Esophagus muscularis mucosa (tissue), 3 donors: ENCODE data around the gene AIP.

Source experiments
- CTCF ChIP-seq, 3 experiments: fragments of 200-600 bp in 2 of 3; fragments of 450-650 bp in 1 of 3; sonication (generic) in 2 of 3; IDR thresholded peaks; one replicate each; pipeline ENCODE4 v1.5.1; 2017 to 2019; ENCODE audit warnings: antibody characterized with exemption in 3 of 3, mild to moderate bottlenecking in 2 of 3, moderate library complexity in 1 of 3
- POLR2A ChIP-seq: fragments of 450-650 bp; IDR thresholded peaks from one replicate; pipeline ENCODE4 v1.6.1; 2017; ENCODE audit warnings: antibody characterized with exemption, moderate library complexity, mild to moderate bottlenecking, low read depth
- POLR2AphosphoS5 ChIP-seq, 2 donors: sonication (generic); formaldehyde crosslinking; IDR thresholded peaks; one replicate each; pipeline ENCODE4 v1.6.1; 2017; ENCODE audit warnings: antibody characterized with exemption in 2 of 2

DNA sequence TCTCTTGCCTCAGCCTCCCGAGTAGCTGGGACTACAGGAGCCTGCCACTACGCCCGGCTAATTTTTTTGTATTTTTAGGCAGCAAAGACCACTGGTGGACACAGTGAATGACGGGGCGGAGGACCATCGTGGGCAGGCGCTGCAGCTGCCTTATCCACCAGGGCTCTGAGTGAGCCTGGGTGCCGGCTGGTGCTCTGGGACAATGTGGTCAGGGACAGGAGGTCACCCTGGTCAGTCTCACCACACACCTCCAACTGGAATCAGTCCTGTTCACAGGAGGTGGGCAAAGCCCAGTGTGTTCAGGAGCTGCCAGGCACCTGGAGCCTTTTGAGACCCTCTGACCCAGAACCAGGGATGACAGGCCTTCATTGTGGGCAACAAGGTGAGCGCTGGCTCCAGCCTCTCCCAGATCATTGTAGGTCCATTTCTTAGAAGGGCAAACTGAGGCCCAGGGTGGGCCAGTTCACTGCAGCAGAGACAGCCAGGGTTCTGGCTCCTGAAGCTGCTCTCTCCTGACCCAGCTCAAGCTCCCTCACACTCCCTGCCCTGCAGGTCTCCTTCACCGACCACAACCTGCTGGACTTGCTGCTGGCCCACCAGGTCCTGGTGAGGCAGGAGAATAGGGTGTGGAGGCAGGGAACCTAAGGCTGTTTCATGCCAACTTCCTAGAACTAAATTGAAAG lies 56.1 kb downstream of the AIP start:
- TF ChIP-seq CTCF (IDR thresholded peaks at IDR 0.05) (no peak), POLR2A (no peak), POLR2AphosphoS5 (IDR thresholded peaks at IDR 0.05) (no peak)
